A673 (cell line): ENCODE results near the gene LCN1. TPM values are rescaled to one million over a fixed set of nuclear protein-coding genes. Genes with fewer than 3 reads are reported as not detected.

Source experiments
- BruUV-seq: library from RNA; stranded (reverse); fragments of 400-500 nt; replicated peaks from 2 replicates; lab custom pipeline; 2021; lab: Mats Ljungman, UMichigan
- CTCF ChIA-PET: fragments of 300-600 bp; sonication (Branson Sonifier 250); formaldehyde crosslinking; loops from one replicate; lab custom pipeline; 2022; ENCODE audit warnings: antibody characterized with exemption; lab: Charles Lee
- POLR2A ChIA-PET: fragments of 300-600 bp; sonication (Branson Sonifier 250); formaldehyde crosslinking; loops from one replicate; lab custom pipeline; 2022; ENCODE audit warnings: antibody characterized with exemption; ENCODE audit not compliant: low non-redundant PET; lab: Charles Lee
- DNase-seq: peaks from one replicate; pipeline ENCODE4 v3.0.0-alpha.2; 2015; ENCODE audit warnings: low spot score
- H3K27ac ChIP-seq: fragments of 200-600 bp; sonication (generic); 2 replicates; pipeline ENCODE4 v1.5.1; 2016; ENCODE audit warnings: mixed run types, low read depth, mild to moderate bottlenecking, mixed read lengths, antibody characterized with exemption, low read length; ENCODE audit not compliant: poor library complexity, severe bottlenecking
- H3K27me3 ChIP-seq: fragments of 200-600 bp; sonication (generic); replicated peaks from 2 replicates; pipeline ENCODE4 v1.6.1; 2017; ENCODE audit warnings: mixed run types, low read depth, mild to moderate bottlenecking, mixed read lengths, antibody characterized with exemption, low read length; ENCODE audit not compliant: insufficient read depth, poor library complexity
- H3K36me3 ChIP-seq: fragments of 200-600 bp; sonication (generic); 2 replicates; pipeline ENCODE4 v1.6.1; 2016; ENCODE audit warnings: mixed run types, mild to moderate bottlenecking, mixed read lengths, antibody characterized with exemption, low read length; ENCODE audit not compliant: insufficient read depth, poor library complexity, severe bottlenecking
- H3K4me1 ChIP-seq: fragments of 200-600 bp; sonication (generic); 2 replicates; pipeline ENCODE4 v1.6.1; 2017; ENCODE audit warnings: mixed run types, mild to moderate bottlenecking, mixed read lengths, antibody characterized with exemption, low read length; ENCODE audit not compliant: insufficient read depth, poor library complexity, severe bottlenecking
- H3K4me3 ChIP-seq: fragments of 200-600 bp; sonication (generic); 2 replicates; pipeline ENCODE4 v1.5.1; 2016; ENCODE audit warnings: low read depth, mixed run types, mild to moderate bottlenecking, mixed read lengths, low read length; ENCODE audit not compliant: poor library complexity, severe bottlenecking
- H3K9me3 ChIP-seq: fragments of 200-600 bp; sonication (generic); 2 replicates; pipeline ENCODE4 v1.6.1; 2016; ENCODE audit warnings: mixed run types, low read depth, mild to moderate bottlenecking, mixed read lengths, antibody characterized with exemption, low read length; ENCODE audit not compliant: poor library complexity, severe bottlenecking
- EZH2 ChIP-seq: fragments of 200-600 bp; sonication (generic); IDR thresholded peaks from 2 replicates; pipeline ENCODE4 v1.6.1; 2017; ENCODE audit warnings: borderline replicate concordance, low read depth, mild to moderate bottlenecking, mixed read lengths, antibody characterized with exemption, low read length; ENCODE audit not compliant: poor library complexity, severe bottlenecking
- intact Hi-C: fragments of 100-400 bp; cut with micrococcal nuclease; formaldehyde crosslinking; loops from one replicate; pipeline ENCODE4 v1.10.0; 2022; ENCODE audit not compliant: unreplicated experiment
- total RNA-seq: library from RNA; stranded (reverse); gene quantifications from 2 replicates; pipeline ENCODE4 v1.2.3, GENCODE V29; 2021
- TF ChIP-seq, protein P1 (sequence below): fragments of 300-800, 200-600 bp; sonication (generic); conservative IDR thresholded peaks from 2 replicates; pipeline ENCODE4 v1.5.1; 2017; ENCODE audit warnings: low read depth, mild to moderate bottlenecking, antibody characterized with exemption, low read length, moderate library complexity, mixed read lengths

Gene LCN1
- total RNA-seq, 1 experiment from 2014 or later, result not detected

DNA sequence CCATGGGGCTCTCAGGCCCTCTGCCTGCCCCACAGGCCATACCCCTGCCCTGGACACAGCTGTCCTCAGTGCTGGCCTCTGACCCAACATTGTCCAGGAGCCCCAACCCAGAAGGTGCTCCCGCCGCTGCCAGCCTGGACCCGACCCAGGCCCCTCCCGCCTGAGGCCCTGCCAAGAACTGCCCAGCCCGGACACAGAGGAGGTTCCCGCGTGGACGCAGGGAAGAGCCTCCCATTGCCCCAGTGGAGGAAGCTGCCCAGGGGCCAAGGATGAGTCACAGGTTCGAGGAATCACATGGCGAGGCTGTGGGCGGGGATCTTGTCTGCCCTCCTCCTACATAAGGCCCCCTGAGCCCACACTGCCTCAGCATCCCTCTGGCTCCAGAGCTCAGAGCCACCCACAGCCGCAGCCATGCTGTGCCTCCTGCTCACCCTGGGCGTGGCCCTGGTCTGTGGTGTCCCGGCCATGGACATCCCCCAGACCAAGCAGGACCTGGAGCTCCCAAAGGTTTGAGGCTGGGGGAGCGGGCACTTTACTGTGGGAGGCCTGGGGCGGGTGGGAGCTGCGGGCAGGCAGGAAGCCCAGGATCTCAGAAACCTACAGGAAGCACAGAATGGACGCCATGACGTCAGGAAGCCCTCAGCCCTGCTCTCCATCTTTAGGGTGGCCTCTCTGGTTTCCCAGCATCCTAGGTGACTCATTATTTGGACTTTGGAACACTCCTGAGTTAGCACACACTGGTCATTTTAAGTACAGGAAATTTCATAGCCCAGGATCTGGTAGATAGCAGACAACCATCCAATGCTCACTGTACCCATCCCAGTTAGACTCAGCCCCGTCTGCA lies 40.4 kb downstream of the LCN1 start, which contains the start of gene PAEP:
Gene PAEP (plus strand): TSS at position 366 of the 844 bp plus-strand sequence.
- POLR2A ChIA-PET, result no interaction called here
- Histone ChIP-seq H3K4me3 (no peak within 1 kb of the TSS), H3K27ac (no peak within 1 kb of the TSS), H3K36me3 (no peaks in the 10 kb centered on the region), H3K27me3 (peaks cover 4% of the 10 kb centered on the region), H3K4me1 (no peaks in the 10 kb centered on the region), H3K9me3 (no peaks in the 10 kb centered on the region)
- no TSS peak for BruUV-seq
- intact Hi-C loops, result no loop called here
- CTCF ChIA-PET, result no interaction called here
- no peak for TF ChIP-seq EZH2
- DNase-seq, result no peak

DNA sequence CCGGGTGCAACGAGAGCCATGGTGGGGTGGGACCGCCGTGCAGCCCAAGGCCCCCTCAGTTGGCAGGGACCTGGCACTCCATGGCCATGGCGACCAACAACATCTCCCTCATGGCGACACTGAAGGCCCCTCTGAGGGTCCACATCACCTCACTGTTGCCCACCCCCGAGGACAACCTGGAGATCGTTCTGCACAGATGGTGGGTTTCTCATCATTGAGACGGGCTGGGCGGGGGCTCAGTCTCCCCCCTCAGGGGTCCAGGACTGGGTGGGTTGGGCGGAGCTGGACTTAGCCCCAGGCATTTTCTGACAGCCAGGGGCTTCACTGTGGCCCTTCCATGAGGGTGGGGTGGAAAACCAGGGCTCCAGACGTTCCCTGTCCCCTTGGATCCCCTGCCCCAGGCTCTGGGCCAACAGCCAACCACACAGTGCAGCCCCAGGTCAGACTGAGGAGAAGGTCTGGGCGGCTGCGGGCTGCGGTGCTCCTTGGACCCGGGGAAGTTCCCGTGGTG lies 41.0 kb downstream of the LCN1 start:
- BruUV-seq, result no TSS peak
- intact Hi-C loops, result no loop called here
- Histone ChIP-seq H3K27me3 (peaks cover 10% of the 10 kb centered on the region), H3K27ac (no peak overlapping the region), H3K9me3 (no peaks in the 10 kb centered on the region), H3K36me3 (no peaks in the 10 kb centered on the region), H3K4me1 (no peaks in the 10 kb centered on the region), H3K4me3 (no peak overlapping the region)
- TF ChIP-seq, protein P1, sequence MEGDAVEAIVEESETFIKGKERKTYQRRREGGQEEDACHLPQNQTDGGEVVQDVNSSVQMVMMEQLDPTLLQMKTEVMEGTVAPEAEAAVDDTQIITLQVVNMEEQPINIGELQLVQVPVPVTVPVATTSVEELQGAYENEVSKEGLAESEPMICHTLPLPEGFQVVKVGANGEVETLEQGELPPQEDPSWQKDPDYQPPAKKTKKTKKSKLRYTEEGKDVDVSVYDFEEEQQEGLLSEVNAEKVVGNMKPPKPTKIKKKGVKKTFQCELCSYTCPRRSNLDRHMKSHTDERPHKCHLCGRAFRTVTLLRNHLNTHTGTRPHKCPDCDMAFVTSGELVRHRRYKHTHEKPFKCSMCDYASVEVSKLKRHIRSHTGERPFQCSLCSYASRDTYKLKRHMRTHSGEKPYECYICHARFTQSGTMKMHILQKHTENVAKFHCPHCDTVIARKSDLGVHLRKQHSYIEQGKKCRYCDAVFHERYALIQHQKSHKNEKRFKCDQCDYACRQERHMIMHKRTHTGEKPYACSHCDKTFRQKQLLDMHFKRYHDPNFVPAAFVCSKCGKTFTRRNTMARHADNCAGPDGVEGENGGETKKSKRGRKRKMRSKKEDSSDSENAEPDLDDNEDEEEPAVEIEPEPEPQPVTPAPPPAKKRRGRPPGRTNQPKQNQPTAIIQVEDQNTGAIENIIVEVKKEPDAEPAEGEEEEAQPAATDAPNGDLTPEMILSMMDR, result no peak
- TF ChIP-seq EZH2, result no peak
- POLR2A ChIA-PET, result no interaction called here
- CTCF ChIA-PET, result no interaction called here
- no peak for DNase-seq

DNA sequence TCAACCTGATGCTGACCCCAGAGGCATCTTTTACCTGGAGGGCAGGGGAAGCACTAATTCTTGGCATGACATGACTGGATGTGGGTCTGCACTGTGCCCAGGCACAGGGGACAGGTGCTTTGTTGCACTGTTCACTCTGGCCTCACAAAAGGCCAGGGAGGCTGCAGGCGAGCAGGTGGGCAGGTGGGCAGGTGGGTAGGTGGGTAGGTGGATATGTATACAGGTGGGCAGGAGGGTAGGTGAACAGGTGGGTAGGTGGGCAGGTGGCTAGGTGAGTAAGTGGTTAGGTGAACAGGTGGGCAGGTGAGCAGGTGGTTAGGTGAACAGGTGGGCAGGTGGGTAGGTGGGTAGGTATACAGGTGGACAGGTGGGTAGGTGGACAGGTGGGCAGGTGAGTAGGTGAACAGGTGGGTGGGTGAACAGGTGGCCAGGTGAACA lies 41.8 kb downstream of the LCN1 start:
- TF ChIP-seq EZH2, result no peak
- TF ChIP-seq, protein P1, result no peak
- DNase-seq, result no peak
- H3K9me3 ChIP-seq, result no peaks in the 10 kb centered on the region
- peaks cover 16% of the 10 kb centered on the region for H3K27me3 ChIP-seq
- ChIA-PET CTCF (no interaction called here), POLR2A (no interaction called here)
- no peak overlapping the region for H3K4me3 ChIP-seq
- no peaks in the 10 kb centered on the region for H3K4me1 ChIP-seq
- BruUV-seq, result no TSS peak
- no peaks in the 10 kb centered on the region for H3K36me3 ChIP-seq
- intact Hi-C loops, result no loop called here
- no peak overlapping the region for H3K27ac ChIP-seq
